ENCODE data around the gene PDS5B.

DNA sequence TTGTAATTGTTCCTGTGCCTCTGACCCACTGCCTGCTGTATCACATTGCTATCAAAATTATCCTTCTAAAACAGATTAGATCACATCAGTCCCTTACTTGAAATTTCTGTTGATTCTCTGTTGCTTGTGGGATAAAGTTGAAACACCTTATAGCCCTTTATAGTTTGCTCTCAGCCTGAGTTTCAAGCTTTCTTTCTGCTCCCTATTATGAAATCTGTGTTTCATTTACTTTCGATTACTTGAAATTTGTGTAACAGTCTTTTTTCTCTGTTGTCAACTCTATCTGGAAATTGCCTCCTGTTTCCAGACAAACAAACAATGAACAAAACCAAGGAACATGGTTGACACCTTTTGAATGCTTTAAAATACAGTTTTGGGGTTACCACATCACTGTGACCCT is 167.9 kb downstream of the PDS5B start:
- TF ChIP-seq, protein P1, sequence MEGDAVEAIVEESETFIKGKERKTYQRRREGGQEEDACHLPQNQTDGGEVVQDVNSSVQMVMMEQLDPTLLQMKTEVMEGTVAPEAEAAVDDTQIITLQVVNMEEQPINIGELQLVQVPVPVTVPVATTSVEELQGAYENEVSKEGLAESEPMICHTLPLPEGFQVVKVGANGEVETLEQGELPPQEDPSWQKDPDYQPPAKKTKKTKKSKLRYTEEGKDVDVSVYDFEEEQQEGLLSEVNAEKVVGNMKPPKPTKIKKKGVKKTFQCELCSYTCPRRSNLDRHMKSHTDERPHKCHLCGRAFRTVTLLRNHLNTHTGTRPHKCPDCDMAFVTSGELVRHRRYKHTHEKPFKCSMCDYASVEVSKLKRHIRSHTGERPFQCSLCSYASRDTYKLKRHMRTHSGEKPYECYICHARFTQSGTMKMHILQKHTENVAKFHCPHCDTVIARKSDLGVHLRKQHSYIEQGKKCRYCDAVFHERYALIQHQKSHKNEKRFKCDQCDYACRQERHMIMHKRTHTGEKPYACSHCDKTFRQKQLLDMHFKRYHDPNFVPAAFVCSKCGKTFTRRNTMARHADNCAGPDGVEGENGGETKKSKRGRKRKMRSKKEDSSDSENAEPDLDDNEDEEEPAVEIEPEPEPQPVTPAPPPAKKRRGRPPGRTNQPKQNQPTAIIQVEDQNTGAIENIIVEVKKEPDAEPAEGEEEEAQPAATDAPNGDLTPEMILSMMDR (IDR thresholded peaks at IDR 0.05; ENCODE audit: poor library complexity), result no peak
- TF ChIP-seq EZH2 (IDR thresholded peaks at IDR 0.05; ENCODE audit: borderline replicate concordance), result no peak
